ENCODE measurements around the gene PDZD2. TPM values are rescaled to one million over a fixed set of nuclear protein-coding genes. Genes with fewer than 3 reads are reported as not detected.

PDZD2 gene
- total and polyA plus RNA-seq, 2 donors (not counting 3 experiments of a cell fraction or from before 2014, with no cell fraction given): 0.66 to 6.9 TPM

- no TSS peak for BruUV-seq (replicated peaks)
- CTCF ChIA-PET: no interaction called here
- H3K9ac ChIP-seq (replicated peaks; ENCODE audit: extremely low read depth, insufficient read depth, low read length): no peak overlapping the region
- H3K4me3 ChIP-seq (replicated peaks in 1 of 3; ENCODE audit: insufficient read depth in 1 of 3, low read depth in 1 of 3, low read length in 3 of 3): no peak overlapping the region
- intact Hi-C loops (cut with micrococcal nuclease): no loop called here
- H4K20me1 ChIP-seq (replicated peaks; ENCODE audit: control insufficient read depth, extremely low read depth, insufficient read depth, low read length): no peaks in the 10 kb centered on the region
- no peak overlapping the region for H3K27ac ChIP-seq (ENCODE audit: insufficient read depth, low read depth, low read length)
- H3K9me1 ChIP-seq (replicated peaks; ENCODE audit: control insufficient read depth, extremely low read depth, insufficient read depth, low read length): no peaks in the 10 kb centered on the region
- POLR2A ChIA-PET: no interaction called here
- no peaks in the 10 kb centered on the region for H3K79me2 ChIP-seq (ENCODE audit: control insufficient read depth, insufficient read depth, low read length)
- TF ChIP-seq GATA2 (IDR thresholded peaks at IDR 0.05; ENCODE audit: insufficient read depth, insufficient read length, low read depth, low read length): no peak
- no peak for TF ChIP-seq EZH2 (IDR thresholded peaks at IDR 0.05; ENCODE audit: borderline replicate concordance, low read depth, low read length, severe bottlenecking)
- no peak for TF ChIP-seq POLR2A (IDR thresholded peaks at IDR 0.05; ENCODE audit: low read depth, low read length)
- TF ChIP-seq MYC (IDR thresholded peaks at IDR 0.05; ENCODE audit: low read depth, low read length): no peak
- no peak for TF ChIP-seq MAX (IDR thresholded peaks at IDR 0.05; ENCODE audit: insufficient read depth, insufficient read length)
- TF ChIP-seq FOS (IDR thresholded peaks at IDR 0.05; ENCODE audit: borderline replicate concordance, insufficient read depth, low read length): no peak
- no peak for TF ChIP-seq POLR2AphosphoS5 (IDR thresholded peaks at IDR 0.05; ENCODE audit: insufficient read depth, low read depth, low read length)
- no peak for TF ChIP-seq CTCF (IDR thresholded peaks at IDR 0.05; ENCODE audit: extremely low read depth in 1 of 2, insufficient read depth in 1 of 2, low read depth in 1 of 2, low read length in 2 of 2)
- no peak for TF ChIP-seq JUN (IDR thresholded peaks at IDR 0.05; ENCODE audit: borderline replicate concordance, insufficient read depth, insufficient read length, low read depth)
- DNase-seq (ENCODE audit: low read depth, low spot score) (no peak), FAIRE-seq (no peak)
- H3K27me3 ChIP-seq (ENCODE audit: control insufficient read depth in 2 of 2, insufficient read depth in 2 of 2, low read length in 2 of 2): no peaks in the 10 kb centered on the region
- no peak overlapping the region for H3K4me2 ChIP-seq (ENCODE audit: insufficient read depth, low read length)
- H3K9me3 ChIP-seq (replicated peaks; ENCODE audit: control insufficient read depth, insufficient read depth, low read length): no peaks in the 10 kb centered on the region
- H2AFZ ChIP-seq (ENCODE audit: low read depth, low read length): no peak overlapping the region
- dilution Hi-C loops (cut with MboI; ENCODE audit: extremely low pct_ligation_motif_present, low sequenced_read_pairs): no loop called here
- H3K4me1 ChIP-seq (ENCODE audit: control insufficient read depth, extremely low read depth, insufficient read depth, low read length): no peaks in the 10 kb centered on the region
- H3K36me3 ChIP-seq (ENCODE audit: control insufficient read depth in 2 of 2, extremely low read depth in 1 of 2, insufficient read depth in 2 of 2, low read length in 2 of 2): no peaks in the 10 kb centered on the region
Measured at GRCh38 chr5:31781772-31782171, 142.8 kb downstream of the PDZD2 start.

All from endothelial cell of umbilical vein (primary cell).